Fibroblast of villous mesenchyme (primary cell): Measurements from ENCODE around the gene RASGRP2. TPM values are rescaled to one million over a fixed set of nuclear protein-coding genes. Genes with fewer than 3 reads are reported as not detected.

ENCODE experiments used
- DNase-seq: peaks from one replicate; pipeline ENCODE4 v3.0.0-alpha.2; 2010; ENCODE audit warnings: low read depth
- H3K4me3 ChIP-seq: 2 replicates; pipeline ENCODE4 v1.5.1; 2011; ENCODE audit warnings: low read depth, mild to moderate bottlenecking, low read length
- total RNA-seq: library from RNA; depleted of rRNA; stranded (reverse); fragments of >200 nt; gene quantifications from 2 replicates; pipeline ENCODE4 v1.2.3, GENCODE V29; 2012
- TF ChIP-seq, protein P1 (sequence below): IDR thresholded peaks from 2 replicates; pipeline ENCODE4 v1.5.1; 2012; ENCODE audit warnings: low read depth, mild to moderate bottlenecking, low read length; ENCODE audit not compliant: insufficient read depth

RASGRP2 gene
- total RNA-seq, 1 donor: 12.5 TPM

DNA sequence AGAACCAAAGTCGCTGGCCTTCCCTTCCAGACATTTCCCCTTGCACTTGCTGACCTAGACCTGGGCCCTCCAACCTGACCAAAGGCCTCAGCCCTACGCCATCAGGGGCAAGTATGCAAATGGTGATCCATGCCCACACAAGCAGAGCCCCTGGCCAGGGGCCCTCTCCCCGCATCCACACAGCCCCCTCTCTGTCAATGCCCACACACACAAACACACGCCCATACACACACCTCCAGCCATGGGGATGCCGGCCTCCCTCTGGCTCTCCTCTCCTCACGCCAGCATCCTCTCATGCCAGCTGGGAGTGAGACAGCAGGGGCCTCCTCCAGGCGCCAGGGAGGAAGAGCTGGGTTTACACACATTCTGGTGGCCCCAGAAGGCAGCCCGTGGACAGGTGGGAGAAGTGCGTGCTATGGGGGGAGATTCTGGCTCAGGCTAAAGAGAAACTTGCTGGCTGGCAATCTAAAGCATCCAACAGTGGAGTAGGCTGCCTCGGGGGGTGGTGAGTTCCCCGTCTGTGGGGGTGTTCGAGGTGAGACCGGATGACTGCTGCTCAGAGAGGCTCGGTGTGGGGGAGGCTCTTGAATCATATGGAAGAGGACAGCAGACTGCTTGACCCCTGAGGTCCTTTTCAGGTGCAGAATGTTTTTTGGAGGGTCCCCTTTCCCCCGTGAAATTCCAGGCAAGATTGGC, 25.7 kb downstream of the RASGRP2 start:
- H3K4me3 ChIP-seq: no peak overlapping the region
- TF ChIP-seq, protein P1, sequence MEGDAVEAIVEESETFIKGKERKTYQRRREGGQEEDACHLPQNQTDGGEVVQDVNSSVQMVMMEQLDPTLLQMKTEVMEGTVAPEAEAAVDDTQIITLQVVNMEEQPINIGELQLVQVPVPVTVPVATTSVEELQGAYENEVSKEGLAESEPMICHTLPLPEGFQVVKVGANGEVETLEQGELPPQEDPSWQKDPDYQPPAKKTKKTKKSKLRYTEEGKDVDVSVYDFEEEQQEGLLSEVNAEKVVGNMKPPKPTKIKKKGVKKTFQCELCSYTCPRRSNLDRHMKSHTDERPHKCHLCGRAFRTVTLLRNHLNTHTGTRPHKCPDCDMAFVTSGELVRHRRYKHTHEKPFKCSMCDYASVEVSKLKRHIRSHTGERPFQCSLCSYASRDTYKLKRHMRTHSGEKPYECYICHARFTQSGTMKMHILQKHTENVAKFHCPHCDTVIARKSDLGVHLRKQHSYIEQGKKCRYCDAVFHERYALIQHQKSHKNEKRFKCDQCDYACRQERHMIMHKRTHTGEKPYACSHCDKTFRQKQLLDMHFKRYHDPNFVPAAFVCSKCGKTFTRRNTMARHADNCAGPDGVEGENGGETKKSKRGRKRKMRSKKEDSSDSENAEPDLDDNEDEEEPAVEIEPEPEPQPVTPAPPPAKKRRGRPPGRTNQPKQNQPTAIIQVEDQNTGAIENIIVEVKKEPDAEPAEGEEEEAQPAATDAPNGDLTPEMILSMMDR: no peak
- no peak for DNase-seq

DNA sequence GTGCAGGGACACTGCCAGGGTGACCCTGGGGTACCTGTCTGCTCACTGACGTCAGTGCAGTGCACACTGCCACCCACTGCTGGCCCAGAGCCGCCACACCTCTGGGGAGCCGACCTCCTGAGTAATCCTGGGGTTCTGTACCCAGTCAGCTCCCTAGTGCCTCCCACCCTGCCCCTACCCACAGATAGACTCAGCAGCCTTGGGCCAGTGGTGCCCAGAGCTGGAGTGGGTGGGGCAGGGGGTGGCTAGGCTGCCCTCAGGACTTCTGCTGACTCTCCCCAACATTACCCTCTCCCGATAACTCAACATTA, 26.7 kb downstream of the RASGRP2 start:
- H3K4me3 ChIP-seq: no peak overlapping the region
- no peak for DNase-seq
- TF ChIP-seq, protein P1: no peak

DNA sequence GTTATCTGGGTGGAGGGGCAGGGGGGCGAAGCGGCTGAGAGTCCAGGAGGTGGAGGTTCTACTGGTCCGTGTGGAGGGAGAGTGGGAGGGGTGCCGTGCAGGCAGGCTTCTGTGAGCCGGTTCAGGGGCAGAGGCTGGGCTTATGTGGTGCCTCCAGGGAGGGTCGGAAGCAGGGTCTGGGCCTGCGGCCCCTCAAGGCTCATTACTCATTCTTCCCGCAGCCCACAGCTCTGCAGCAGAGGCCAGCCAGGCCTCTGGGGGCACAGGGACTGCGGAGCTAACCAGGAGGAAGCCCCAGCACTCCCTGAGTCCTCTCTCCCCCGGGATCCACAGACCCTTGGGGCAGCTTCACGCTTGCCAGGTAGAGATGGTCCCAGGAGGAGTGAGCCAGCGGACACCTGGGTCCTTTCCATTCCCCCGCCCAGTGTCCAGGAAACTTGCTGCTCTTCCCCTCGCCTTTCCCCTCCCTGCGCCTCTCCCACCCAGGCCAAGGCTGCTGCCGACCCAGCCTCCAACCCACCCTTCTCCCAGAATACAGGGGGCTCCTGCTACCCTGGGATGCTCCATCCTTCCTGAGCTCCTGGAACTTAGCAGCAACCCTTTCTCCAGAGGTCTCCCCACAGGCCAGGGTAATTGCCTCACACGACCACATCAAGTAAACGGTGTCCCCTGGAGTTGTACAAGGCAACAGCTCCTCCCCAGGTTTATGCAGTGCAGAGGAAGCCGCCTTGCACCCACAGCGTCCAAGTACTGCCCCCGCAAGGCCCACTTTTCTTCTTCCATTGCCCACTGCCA, 27.3 kb downstream of the RASGRP2 start:
- H3K4me3 ChIP-seq: no peak overlapping the region
- TF ChIP-seq, protein P1: no peak
- DNase-seq: no peak

DNA sequence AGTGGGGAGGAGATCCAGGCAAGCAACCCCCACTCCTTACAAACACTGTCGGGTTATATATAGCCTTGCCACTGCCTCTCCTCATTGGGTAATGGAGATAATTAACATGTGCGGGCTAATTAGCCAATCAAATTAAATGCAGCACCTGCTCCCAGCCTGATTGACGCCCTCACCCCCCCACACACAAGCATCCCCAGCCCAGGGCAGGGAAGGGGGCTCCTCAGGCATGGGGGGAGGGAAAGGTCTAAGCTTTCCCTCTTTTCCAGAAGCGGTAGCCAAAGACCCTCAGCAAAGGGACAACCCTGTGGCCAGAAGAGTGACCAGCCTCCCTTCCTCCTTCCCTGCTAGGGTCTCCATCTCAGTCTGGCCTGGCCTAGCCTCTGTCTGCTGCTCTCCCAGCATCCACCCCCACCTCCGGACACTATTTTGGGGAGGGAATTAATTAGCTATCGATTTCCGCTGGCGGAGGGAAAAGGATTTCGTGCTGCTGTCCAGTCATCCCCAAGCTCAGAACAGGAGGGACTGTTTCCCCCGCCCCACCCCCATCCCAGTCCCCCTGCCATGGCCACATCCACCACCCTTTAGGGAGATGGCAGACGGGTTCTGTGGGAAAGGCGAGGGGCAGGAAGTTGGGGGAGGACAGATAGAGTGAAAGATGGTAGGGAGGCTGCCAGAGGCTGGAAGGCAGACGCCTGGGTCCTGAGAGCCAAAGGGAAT, 28.0 kb downstream of the RASGRP2 start:
- no peak overlapping the region for H3K4me3 ChIP-seq
- TF ChIP-seq, protein P1: no peak
- DNase-seq: no peak

DNA sequence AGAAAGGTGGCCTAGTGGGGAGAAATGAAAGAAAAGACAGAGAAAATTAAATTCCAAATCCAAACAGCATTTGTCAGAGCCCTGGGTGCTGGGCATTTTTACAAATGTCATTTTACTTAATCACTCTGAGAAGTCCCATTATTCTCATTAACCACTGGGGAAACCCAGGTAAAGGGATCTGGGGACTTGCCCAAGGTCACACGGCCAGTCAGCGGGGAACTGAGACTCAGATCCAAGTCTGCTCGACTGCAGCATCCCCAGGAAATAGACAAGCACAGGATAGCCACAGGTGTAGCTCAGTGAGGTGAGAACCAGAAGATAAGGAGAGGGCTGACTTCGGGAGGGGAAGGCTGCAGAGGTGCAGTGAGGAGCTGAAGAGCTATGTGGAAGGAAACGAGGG, 28.8 kb downstream of the RASGRP2 start:
- H3K4me3 ChIP-seq: no peak overlapping the region
- TF ChIP-seq, protein P1: no peak
- no peak for DNase-seq

DNA sequence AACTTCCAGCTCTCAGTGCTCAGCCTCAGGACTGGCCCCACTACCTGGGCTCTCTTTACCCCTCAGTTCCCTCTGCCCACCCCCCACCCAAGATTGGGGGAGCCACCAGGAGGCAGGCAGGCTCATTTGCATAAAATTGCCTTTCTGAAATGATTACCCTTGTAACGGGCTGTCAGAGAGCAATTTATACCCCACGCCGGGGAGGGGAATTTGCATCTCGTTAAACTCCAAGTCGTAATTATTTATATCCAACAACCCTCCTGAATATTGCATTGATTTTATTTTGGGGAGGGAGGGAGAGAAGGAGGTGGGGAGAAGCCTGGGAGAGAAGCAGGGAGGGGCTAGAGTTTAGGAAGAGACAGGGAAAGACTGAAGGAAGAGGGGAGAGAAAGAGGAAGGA, 29.3 kb downstream of the RASGRP2 start:
- TF ChIP-seq, protein P1: no peak
- no peak for DNase-seq
- H3K4me3 ChIP-seq: no peak overlapping the region
